Endodermal cell (in vitro differentiated cells): ENCODE results near the gene VWA8. TPM values are rescaled to one million over a fixed set of nuclear protein-coding genes. Genes with fewer than 3 reads are reported as not detected.

Experiments used
- DNase-seq: peaks from one replicate; pipeline ENCODE4 v3.0.0-alpha.2; 2017
- H3K27ac ChIP-seq: 2 replicates; pipeline ENCODE4 v1.5.1; 2013; ENCODE audit warnings: mild to moderate bottlenecking, low read depth, low read length, moderate library complexity
- H3K27me3 ChIP-seq: 2 replicates; pipeline ENCODE4 v1.6.1; 2013; ENCODE audit warnings: mild to moderate bottlenecking, low read length, moderate library complexity; ENCODE audit not compliant: insufficient read depth, control insufficient read depth, poor library complexity, severe bottlenecking
- H3K36me3 ChIP-seq: 2 replicates; pipeline ENCODE4 v1.7.0; 2013; ENCODE audit warnings: mild to moderate bottlenecking, low read length, moderate library complexity; ENCODE audit not compliant: control insufficient read depth, insufficient read depth
- H3K4me1 ChIP-seq: one replicate; pipeline ENCODE4 v1.7.0; 2013; ENCODE audit warnings: low read length; ENCODE audit not compliant: control insufficient read depth, insufficient read depth
- H3K4me3 ChIP-seq: 2 replicates; pipeline ENCODE4 v1.5.1; 2013; ENCODE audit warnings: mild to moderate bottlenecking, low read length, moderate library complexity
- H3K9ac ChIP-seq: 2 replicates; pipeline ENCODE4 v1.6.1; 2013; ENCODE audit warnings: mild to moderate bottlenecking, low read length, moderate library complexity; ENCODE audit not compliant: poor library complexity, severe bottlenecking; ENCODE audit errors: extremely low read depth
- H3K9me3 ChIP-seq: 2 replicates; pipeline ENCODE4 v1.6.1; 2013; ENCODE audit warnings: mild to moderate bottlenecking, low read length, moderate library complexity; ENCODE audit not compliant: control insufficient read depth
- H3K27ac Mint-ChIP-seq: 2 replicates; pipeline ENCODE4 v1.8.0; 2020; ENCODE audit warnings: mixed read lengths
- H3K27me3 Mint-ChIP-seq: 2 replicates; pipeline ENCODE4 v1.8.0; 2021; ENCODE audit warnings: mild to moderate bottlenecking, mixed read lengths; ENCODE audit not compliant: insufficient read depth
- H3K36me3 Mint-ChIP-seq: 2 replicates; pipeline ENCODE4 v1.8.0; 2020; ENCODE audit warnings: low read depth, mixed read lengths
- H3K4me1 Mint-ChIP-seq: 2 replicates; pipeline ENCODE4 v1.8.0; 2020; ENCODE audit warnings: mixed read lengths
- H3K4me3 Mint-ChIP-seq: 2 replicates; pipeline ENCODE4 v1.8.0; 2020; ENCODE audit warnings: mild to moderate bottlenecking, moderate library complexity, mixed read lengths
- H3K9me3 Mint-ChIP-seq: 2 replicates; pipeline ENCODE4 v1.8.0; 2020; ENCODE audit warnings: mild to moderate bottlenecking, mixed read lengths
- CTCF ChIP-seq: fragments of 200-600 bp; sonication (generic); conservative IDR thresholded peaks from 2 replicates; pipeline ENCODE4 v1.5.0; 2021; ENCODE audit warnings: antibody characterized with exemption, mild to moderate bottlenecking
- WGBS, 2 experiments: methylation state at CpG; one replicate each; pipeline versions ENCODE4 v1.1.5 to v1.1.7; 2013; ENCODE audit warnings: missing lambda C conversion rate in 2 of 2, mixed read lengths in 1 of 2; ENCODE audit not compliant: insufficient coverage in 1 of 2, insufficient read length in 1 of 2; 5-methylcytosine and 5-hydroxymethylcytosine counted together
- total RNA-seq, 2 donors: library from RNA; stranded (reverse); fragmentation: NEBNext Ultra II Directional in 1 of 2; extraction: Animal tissue kit (Norgen Biotek cat#: 25700) in 1 of 2; gene quantifications; 2 replicates in 1 of 2; 3 replicates in 1 of 2; pipeline ENCODE4 v1.2.1, GENCODE V29; 2021

VWA8 gene
- total RNA-seq, 2 donors from 2014 or later = 24.6 to 25.6 TPM

- peaks cover 3% of the 10 kb centered on the region for H3K36me3 Mint-ChIP-seq
- no peak overlapping the region for H3K27ac Mint-ChIP-seq
- H3K27me3 Mint-ChIP-seq = no peaks in the 10 kb centered on the region
- DNase-seq = no peak
- TF ChIP-seq CTCF = no peak
- H3K4me3 Mint-ChIP-seq = no peak overlapping the region
- Histone ChIP-seq H3K27ac (no peak overlapping the region), H3K27me3 (no peaks in the 10 kb centered on the region), H3K36me3 (no peaks in the 10 kb centered on the region), H3K9ac (no peak overlapping the region), H3K4me1 (peaks cover 3% of the 10 kb centered on the region), H3K9me3 (no peaks in the 10 kb centered on the region), H3K4me3 (peak overlapping the region; percentile 30)
- no peaks in the 10 kb centered on the region for H3K9me3 Mint-ChIP-seq
- WGBS, 2 experiments = 84 to 92% methylated on average over 4 to 5 of the region's 5 CpGs
- peaks cover 7% of the 10 kb centered on the region for H3K4me1 Mint-ChIP-seq
Observed at GRCh38 chr13:41780715-41781706, 179.9 kb downstream of the VWA8 start.

GRCh38 chr13:41775251-41775650 is 185.7 kb downstream of the VWA8 start:
- Histone ChIP-seq H3K27me3 (no peaks in the 10 kb centered on the region), H3K9ac (no peak overlapping the region), H3K4me3 (no peak overlapping the region), H3K4me1 (peaks cover 8% of the 10 kb centered on the region), H3K9me3 (no peaks in the 10 kb centered on the region), H3K27ac (no peak overlapping the region), H3K36me3 (no peaks in the 10 kb centered on the region)
- Mint-ChIP-seq H3K9me3 (no peaks in the 10 kb centered on the region), H3K36me3 (peaks cover 5% of the 10 kb centered on the region), H3K4me3 (no peak overlapping the region), H3K4me1 (peaks cover 19% of the 10 kb centered on the region), H3K27ac (no peak overlapping the region), H3K27me3 (no peaks in the 10 kb centered on the region)
- WGBS, 2 experiments = 92 to 100% methylated on average over 1 to 2 of the region's 2 CpGs
- DNase-seq = no peak
- no peak for TF ChIP-seq CTCF

- Mint-ChIP-seq H3K4me1 (peaks cover 19% of the 10 kb centered on the region), H3K27ac (no peak overlapping the region), H3K9me3 (no peaks in the 10 kb centered on the region), H3K36me3 (peaks cover 5% of the 10 kb centered on the region), H3K4me3 (no peak overlapping the region), H3K27me3 (no peaks in the 10 kb centered on the region)
- DNase-seq = no peak
- Histone ChIP-seq H3K27me3 (no peaks in the 10 kb centered on the region), H3K36me3 (no peaks in the 10 kb centered on the region), H3K9ac (no peak overlapping the region), H3K27ac (no peak overlapping the region), H3K4me3 (no peak overlapping the region), H3K9me3 (no peaks in the 10 kb centered on the region), H3K4me1 (peaks cover 8% of the 10 kb centered on the region)
- TF ChIP-seq CTCF = no peak
Observed at GRCh38 chr13:41774605-41775218, 186.2 kb downstream of the VWA8 start.
